K562 (cell line): ENCODE data around the gene BLVRA. TPM values are rescaled to one million over a fixed set of nuclear protein-coding genes. Genes with fewer than 3 reads are reported as not detected.

Source experiments
- ATAC-seq: fragments of 200-7000 bp; cut with Tn5 transposase; 3 replicates; pipeline ENCODE4 v1.9.1; 2020; ENCODE audit warnings: moderate library complexity
- BruUV-seq: library from RNA; stranded (reverse); fragments of 400-500 nt; replicated peaks from 2 replicates; lab custom pipeline; 2021; lab: Mats Ljungman, UMichigan
- CTCF ChIA-PET: fragments of 300-600 bp; formaldehyde crosslinking; extraction: SDS; loops from one replicate; lab custom pipeline; 2021; ENCODE audit warnings: low intra/inter-chr PET ratio; lab: Yijun Ruan, JAX
- POLR2A ChIA-PET: fragments of 300-600, 350-650 bp; sonication (Branson Sonifier 250); formaldehyde crosslinking; extraction: SDS; loops from one replicate; lab custom pipeline; 2021; ENCODE audit warnings: antibody characterized with exemption, inconsistent platforms; lab: Yijun Ruan, JAX
- DNase-seq, 4 experiments: peaks; one replicate each; pipeline versions ENCODE4 v3.0.0 to v3.0.0-alpha.2; 2011 to 2018; ENCODE audit warnings: low spot score in 3 of 4, mixed read lengths in 3 of 4; ENCODE audit errors: extremely low read depth in 1 of 4
- FAIRE-seq: peaks from 2 replicates; lab custom pipeline; 2011; peaks lifted over from hg19 to GRCh38; lab: Jason Lieb, UNC
- H2AFZ ChIP-seq: 2 replicates; pipeline ENCODE4 v1.6.0; 2011; ENCODE audit warnings: low read depth, low read length, control low read depth, inconsistent platforms
- H3K27ac ChIP-seq: fragments of 200-600 bp; 3 replicates; pipeline ENCODE4 v1.8.0; 2011; ENCODE audit warnings: low read depth, mild to moderate bottlenecking, control low read depth, inconsistent platforms, low read length, moderate library complexity, mixed read lengths; ENCODE audit errors: extremely low read depth
- H3K27me3 ChIP-seq, 2 experiments: fragments of 300-600 bp in 1 of 2; 2 replicates in 1 of 2; 3 replicates in 1 of 2; pipeline versions ENCODE4 v1.6.0 to v1.8.0; 2011; ENCODE audit warnings: inconsistent platforms in 2 of 2, low read length in 2 of 2, mild to moderate bottlenecking in 1 of 2, mixed read lengths in 1 of 2, moderate library complexity in 1 of 2; ENCODE audit not compliant: control insufficient read depth in 2 of 2, insufficient read depth in 2 of 2
- H3K36me3 ChIP-seq: fragments of 300-600 bp; 3 replicates; pipeline ENCODE4 v1.8.0; 2011; ENCODE audit warnings: mild to moderate bottlenecking, low read length, inconsistent platforms; ENCODE audit not compliant: control insufficient read depth, insufficient read depth
- H3K4me1 ChIP-seq, 2 experiments: fragments of 200-600 bp in 1 of 2; replicated peaks in 1 of 2; 2 replicates in 1 of 2; 3 replicates in 1 of 2; pipeline versions ENCODE4 v1.5.1 to v1.8.0; 2011; ENCODE audit warnings: inconsistent platforms in 2 of 2, low read length in 2 of 2, mild to moderate bottlenecking in 1 of 2, mixed read lengths in 1 of 2, moderate library complexity in 1 of 2; ENCODE audit not compliant: control insufficient read depth in 2 of 2, insufficient read depth in 2 of 2
- H3K4me2 ChIP-seq: 2 replicates; pipeline ENCODE4 v1.6.1; 2011; ENCODE audit warnings: low read length, control low read depth, inconsistent platforms, mixed read lengths; ENCODE audit not compliant: insufficient read depth
- H3K4me3 ChIP-seq: fragments of 200-600 bp; sonication (generic), shearing (Covaris generic); 2 replicates; pipeline ENCODE4 v1.5.1; 2016; ENCODE audit warnings: control low read depth, inconsistent platforms
- H3K79me2 ChIP-seq: fragments of 200-600 bp; 3 replicates; pipeline ENCODE4 v1.8.0; 2011; ENCODE audit warnings: low read length, inconsistent platforms; ENCODE audit not compliant: control insufficient read depth, insufficient read depth
- H3K9ac ChIP-seq, 2 experiments: 2 replicates each; pipeline versions ENCODE4 v1.6.0 to v1.6.1; 2011; ENCODE audit warnings: low read depth in 2 of 2, low read length in 2 of 2, control low read depth in 1 of 2, inconsistent platforms in 1 of 2, mild to moderate bottlenecking in 1 of 2, mixed read lengths in 1 of 2; ENCODE audit not compliant: insufficient read depth in 1 of 2
- H3K9me1 ChIP-seq: one replicate; pipeline ENCODE4 v1.6.0; 2011; ENCODE audit warnings: inconsistent platforms, mild to moderate bottlenecking, low read length, moderate library complexity; ENCODE audit not compliant: control insufficient read depth, insufficient read depth
- H3K9me3 ChIP-seq: replicated peaks from 2 replicates; pipeline ENCODE4 v1.5.1; 2011; ENCODE audit warnings: low read depth, low read length, inconsistent platforms; ENCODE audit not compliant: control insufficient read depth, insufficient read depth
- H4K20me1 ChIP-seq: replicated peaks from 2 replicates; pipeline ENCODE4 v1.6.1; 2011; ENCODE audit warnings: low read length, inconsistent platforms, mixed read lengths; ENCODE audit not compliant: control insufficient read depth, insufficient read depth
- CHD1 ChIP-seq: fragments of 200-600 bp; sonication (generic); IDR thresholded peaks from one replicate; pipeline ENCODE4 v1.6.1; 2012; ENCODE audit warnings: mild to moderate bottlenecking, moderate library complexity, low read length, inconsistent platforms
- FOXP4 ChIP-seq: sonication (generic); formaldehyde crosslinking; IDR thresholded peaks from 2 replicates; pipeline ENCODE4 v1.8.0; 2022; ENCODE audit warnings: mild to moderate bottlenecking, missing genetic modification reagents, borderline replicate concordance
- MLLT1 ChIP-seq, 2 experiments: fragments of 450-650 bp; IDR thresholded peaks; 2 replicates each; pipeline ENCODE4 v1.6.1; 2016
- POLR2H ChIP-seq: IDR thresholded peaks from 2 replicates; pipeline ENCODE4 v1.6.1; 2016; ENCODE audit warnings: missing genetic modification characterization, low read depth, mild to moderate bottlenecking, control low read depth, missing compliant biosample characterization, moderate library complexity
- PPARD ChIP-seq: fragments of 250-450 bp; sonication (Bioruptor Pico); IDR thresholded peaks from 2 replicates; pipeline ENCODE4 v1.8.0; 2022; ENCODE audit warnings: inconsistent platforms, mild to moderate bottlenecking, moderate library complexity
- SETDB1 ChIP-seq: IDR thresholded peaks from one replicate; pipeline ENCODE4 v1.6.1; 2012; ENCODE audit warnings: low read length, control low read depth, inconsistent platforms
- WGBS: fragments of 100-300 bp; shearing (Covaris generic); methylation state at CpG from one replicate; pipeline ENCODE4 v1.1.6; 2016; ENCODE audit warnings: low coverage, mixed read lengths; ENCODE audit not compliant: insufficient coverage; ENCODE audit errors: missing lambda C conversion rate; 5-methylcytosine and 5-hydroxymethylcytosine counted together
- in situ Hi-C: fragments of 300-500 bp; cut with MboI; formaldehyde crosslinking; loops from 4 replicates; pipeline ENCODE4 v1.15.0; 2018; ENCODE audit warnings: inconsistent platforms, mixed read lengths
- intact Hi-C: fragments of 100-400 bp; cut with micrococcal nuclease; formaldehyde crosslinking; loops from 2 replicates; pipeline ENCODE4 v1.14.2; 2022
- polyA plus RNA-seq, 8 experiments: library from polyadenylated mRNA; depleted of rRNA in 4 of 8; stranded (reverse) in 5 of 8; unstranded in 3 of 8; fragments of >200 nt; fragmentation: Nextera tagmentation in 2 of 8; fragmentation: Illumina TruSeq in 1 of 8; extraction: Ambion mirVana in 2 of 8; extraction: Trizol in 1 of 8; gene quantifications; 2 replicates each; pipeline versions ENCODE4 v1.2.1 to v1.2.3, GENCODE V29; 2011 to 2014; ENCODE audit warnings: inconsistent platforms in 1 of 8, missing spikeins in 1 of 8
- total RNA-seq, 7 experiments: library from RNA; depleted of rRNA in 6 of 7; stranded (reverse); fragments of >200 nt in 6 of 7; fragmentation: Illumina TruSeq in 2 of 7; extraction: Trizol in 2 of 7; gene quantifications; 2 replicates each; pipeline versions ENCODE4 v1.2.1 to v1.2.3, GENCODE V29; 2011 to 2021; ENCODE audit warnings: low replicate concordance in 1 of 7

Gene BLVRA
- total and polyA plus RNA-seq, 9 of the 15 experiments (the other 6 are each of a cell fraction or from before 2014, with no cell fraction given), result 48.5 to 147 (median 61.5) TPM

- TF ChIP-seq FOXP4 (CRISPR knock-in tag), result 0 out of 2 replicates have a peak, but pooled peaks have one; percentile 70
Measured at GRCh38 chr7:43729214-43729923, 29.1 kb upstream of the BLVRA start, which contains the start of gene COA1 (continued).

- intact Hi-C loops (loop anchor here (2.0 to 5.0 kb wide), 3 partner anchors 37 to 148 kb away; partner anchors contain the start of gene STK17A), in situ Hi-C loops (no loop called here)
- peaks cover 13% of the 10 kb centered on the region; the same call in 2 of the 3 replicates for H3K36me3 ChIP-seq
- DNase-seq, result no peak
- CTCF ChIA-PET, result interaction anchor here (1.2 kb wide), 1 partner anchor 108 kb away, joined by 3 read pairs; no protein-coding TSS in a partner anchor
- POLR2A ChIA-PET, result interaction anchor here (0.6 to 4.8 kb wide), 13 partner anchors 8 to 992 kb away, joined by 3 to 32 read pairs (median 3); partner anchors contain the start of genes BLVRA and STK17A
- BruUV-seq, result TSS peak; percentile 94
- TF ChIP-seq PPARD (CRISPR knock-in tag) (no peak), CHD1 (peak; percentile 2), SETDB1 (no peak), MLLT1 (IDR thresholded peaks at IDR 0.05) (0 out of 4 replicates have a peak, but pooled peaks of 1 of the 2 experiments have one; percentile 4), POLR2H (tag) (peak; percentile 70)
- peak; percentile 2; the same call in 2 of the 3 replicates for ATAC-seq
- 3% methylated on average over 4 of the region's 4 CpGs for WGBS
- H3K27me3 ChIP-seq, result no peaks in the 10 kb centered on the region
- peak overlapping the region; percentile 92 for H3K4me2 ChIP-seq
- peaks cover 54% of the 10 kb centered on the region for H3K79me2 ChIP-seq
- H2AFZ ChIP-seq, result peak overlapping the region; percentile 80
- no peaks in the 10 kb centered on the region for H3K9me3 ChIP-seq
- H3K9ac ChIP-seq, result peak overlapping the region; percentile 83 to 96
- peak overlapping the region; percentile 80 for H3K27ac ChIP-seq
- peak overlapping the region; percentile 61 for H3K4me3 ChIP-seq
- no peaks in the 10 kb centered on the region for H3K9me1 ChIP-seq
- peaks cover 9 to 11% of the 10 kb centered on the region in 2 experiments for H3K4me1 ChIP-seq
- H4K20me1 ChIP-seq, result no peaks in the 10 kb centered on the region
- no peak for FAIRE-seq
Measured at GRCh38 chr7:43729924-43730248, 28.6 kb upstream of the BLVRA start.
